ENCODE data around the gene MAP3K12.

DNA sequence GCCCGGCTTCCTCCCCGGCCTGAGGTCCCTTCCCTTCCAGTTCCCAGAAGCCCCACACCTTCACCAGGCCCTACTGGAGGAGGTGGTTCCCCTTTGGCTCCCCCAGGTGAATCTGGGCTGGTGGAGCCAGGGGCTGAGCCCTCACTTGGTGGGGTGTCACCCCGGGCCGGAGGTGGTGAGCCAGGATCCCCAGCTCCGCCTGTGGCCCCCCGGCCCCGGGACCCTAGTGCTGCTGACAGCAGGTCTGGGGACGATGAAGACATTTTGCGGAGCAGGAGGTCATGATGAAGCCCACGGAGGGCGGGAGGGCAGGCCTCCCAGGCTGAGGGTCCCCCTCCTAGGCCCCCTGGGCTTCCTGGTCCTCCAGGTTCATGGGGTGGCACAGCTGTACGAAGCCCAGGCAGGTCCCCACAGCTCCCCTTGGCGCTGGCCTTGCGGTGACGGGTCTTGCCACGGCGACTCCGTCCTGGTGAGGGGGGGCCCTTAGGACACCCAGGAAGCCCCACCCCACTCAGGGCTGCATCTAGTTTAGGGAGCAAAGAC is 16.6 kb downstream of the MAP3K12 start:
- no peak for TF ChIP-seq REST (IDR thresholded peaks at IDR 0.05; ENCODE audit: low read depth, low read length)
- no peak for TF ChIP-seq RAD21 (IDR thresholded peaks at IDR 0.05; ENCODE audit: insufficient read depth, low read depth, low read length)
- no peak for TF ChIP-seq CTCF (IDR thresholded peaks at IDR 0.05 in 2 of 3, conservative IDR thresholded peaks at IDR 0.05 in 1 of 3; ENCODE audit: control insufficient read depth in 2 of 3, extremely low read depth in 1 of 3, insufficient read depth in 1 of 3, low read depth in 3 of 3, low read length in 3 of 3)
- TF ChIP-seq BCLAF1 (IDR thresholded peaks at IDR 0.05), result no peak
- no peak for TF ChIP-seq FOXM1 (IDR thresholded peaks at IDR 0.05; ENCODE audit: low read depth, low read length)
- TF ChIP-seq EZH2 (IDR thresholded peaks at IDR 0.05; ENCODE audit: borderline replicate concordance, control insufficient read depth, low read depth, low read length), result no peak
